HEK293 (cell line): ENCODE results near the gene FERMT3.
A peak's percentile ranks its signal among the peaks of the same experiment; 100 is the strongest.

Experiments used
- GLIS2 ChIP-seq: fragments of 450-650 bp; formaldehyde crosslinking; IDR thresholded peaks from 2 replicates; pipeline ENCODE4 v1.5.1; 2016; ENCODE audit warnings: missing biosample characterization, missing genetic modification characterization
- KLF7 ChIP-seq: fragments of 450-650 bp; formaldehyde crosslinking; IDR thresholded peaks from 2 replicates; pipeline ENCODE4 v1.5.1; 2016; ENCODE audit warnings: missing biosample characterization, missing genetic modification characterization, borderline replicate concordance
- OSR2 ChIP-seq: fragments of 450-650 bp; formaldehyde crosslinking; IDR thresholded peaks from 2 replicates; pipeline ENCODE4 v1.5.1; 2016; ENCODE audit warnings: missing biosample characterization, missing genetic modification characterization
- PRDM10 ChIP-seq: fragments of 450-650 bp; formaldehyde crosslinking; IDR thresholded peaks from 2 replicates; pipeline ENCODE4 v1.5.1; 2016; ENCODE audit warnings: missing biosample characterization, missing genetic modification characterization
- PRDM4 ChIP-seq: fragments of 450-650 bp; formaldehyde crosslinking; IDR thresholded peaks from 2 replicates; pipeline ENCODE4 v1.5.1; 2017; ENCODE audit warnings: missing biosample characterization, missing genetic modification characterization
- SP3 ChIP-seq: fragments of 450-650 bp; formaldehyde crosslinking; IDR thresholded peaks from 2 replicates; pipeline ENCODE4 v1.5.1; 2016; ENCODE audit warnings: missing biosample characterization, missing genetic modification characterization
- WT1 ChIP-seq: fragments of 450-650 bp; formaldehyde crosslinking; IDR thresholded peaks from 2 replicates; pipeline ENCODE4 v1.5.1; 2016; ENCODE audit warnings: missing biosample characterization, missing genetic modification characterization
- ZBTB44 ChIP-seq: fragments of 450-650 bp; IDR thresholded peaks from 2 replicates; pipeline ENCODE4 v1.5.1; 2018; ENCODE audit warnings: missing biosample characterization, mild to moderate bottlenecking, missing genetic modification characterization
- ZEB2 ChIP-seq: fragments of 450-650 bp; formaldehyde crosslinking; IDR thresholded peaks from 2 replicates; pipeline ENCODE4 v1.5.1; 2016; ENCODE audit warnings: missing biosample characterization, missing genetic modification characterization
- ZFP3 ChIP-seq: fragments of 450-650 bp; formaldehyde crosslinking; IDR thresholded peaks from 2 replicates; pipeline ENCODE4 v1.5.1; 2016; ENCODE audit warnings: low read depth, missing biosample characterization, missing genetic modification characterization
- ZNF121 ChIP-seq: fragments of 450-650 bp; formaldehyde crosslinking; IDR thresholded peaks from 2 replicates; pipeline ENCODE4 v1.5.1; 2016; ENCODE audit warnings: missing biosample characterization, missing genetic modification characterization
- ZNF324 ChIP-seq: fragments of 450-650 bp; formaldehyde crosslinking; IDR thresholded peaks from 2 replicates; pipeline ENCODE4 v1.5.1; 2016; ENCODE audit warnings: missing biosample characterization, missing genetic modification characterization
- ZNF394 ChIP-seq: fragments of 450-650 bp; formaldehyde crosslinking; IDR thresholded peaks from 2 replicates; pipeline ENCODE4 v1.5.1; 2016; ENCODE audit warnings: missing biosample characterization, missing genetic modification characterization, mild to moderate bottlenecking, moderate library complexity, borderline replicate concordance
- ZNF510 ChIP-seq: fragments of 450-650 bp; formaldehyde crosslinking; IDR thresholded peaks from 2 replicates; pipeline ENCODE4 v1.5.1; 2018; ENCODE audit warnings: mild to moderate bottlenecking, missing genetic modification characterization, missing biosample characterization; ENCODE audit not compliant: insufficient replicate concordance
- ZNF555 ChIP-seq: fragments of 450-650 bp; formaldehyde crosslinking; conservative IDR thresholded peaks from 2 replicates; pipeline ENCODE4 v1.5.1; 2017; ENCODE audit warnings: missing biosample characterization, mild to moderate bottlenecking, missing genetic modification characterization, inconsistent platforms
- ZNF561 ChIP-seq: fragments of 450-650 bp; IDR thresholded peaks from 2 replicates; pipeline ENCODE4 v1.5.1; 2018; ENCODE audit warnings: missing biosample characterization, missing genetic modification characterization, borderline replicate concordance
- ZNF600 ChIP-seq: fragments of 450-650 bp; formaldehyde crosslinking; IDR thresholded peaks from 2 replicates; pipeline ENCODE4 v1.5.1; 2016; ENCODE audit warnings: missing biosample characterization, missing genetic modification characterization
- ZNF624 ChIP-seq: fragments of 450-650 bp; formaldehyde crosslinking; IDR thresholded peaks from 2 replicates; pipeline ENCODE4 v1.5.1; 2017; ENCODE audit warnings: missing biosample characterization, missing genetic modification characterization
- ZNF654 ChIP-seq: fragments of 450-650 bp; formaldehyde crosslinking; IDR thresholded peaks from 2 replicates; pipeline ENCODE4 v1.5.1; 2016; ENCODE audit warnings: low read depth, missing biosample characterization, missing genetic modification characterization
- ZSCAN30 ChIP-seq: fragments of 450-650 bp; IDR thresholded peaks from 2 replicates; pipeline ENCODE4 v1.5.1; 2018; ENCODE audit warnings: missing biosample characterization, mild to moderate bottlenecking, missing genetic modification characterization, moderate library complexity
- TF ChIP-seq, protein P1 (sequence below): fragments of 450-650 bp; formaldehyde crosslinking; optimal IDR thresholded peaks from 2 replicates; pipeline ENCODE3; 2016; ENCODE audit warnings: missing biosample characterization, mild to moderate bottlenecking, missing genetic modification characterization
- TF ChIP-seq, protein P2 (sequence below): fragments of 450-650 bp; formaldehyde crosslinking; IDR thresholded peaks from 2 replicates; pipeline ENCODE4 v1.5.1; 2016; ENCODE audit warnings: missing biosample characterization, missing genetic modification characterization
- TF ChIP-seq, protein P3 (sequence below): fragments of 450-650 bp; formaldehyde crosslinking; IDR thresholded peaks from 2 replicates; pipeline ENCODE4 v1.5.1; 2016; ENCODE audit warnings: missing biosample characterization, missing genetic modification characterization, low read depth
- TF ChIP-seq, protein P4 (sequence below): fragments of 450-650 bp; formaldehyde crosslinking; IDR thresholded peaks from 2 replicates; pipeline ENCODE4 v1.5.1; 2016; ENCODE audit warnings: missing biosample characterization, missing genetic modification characterization

FERMT3 gene

DNA sequence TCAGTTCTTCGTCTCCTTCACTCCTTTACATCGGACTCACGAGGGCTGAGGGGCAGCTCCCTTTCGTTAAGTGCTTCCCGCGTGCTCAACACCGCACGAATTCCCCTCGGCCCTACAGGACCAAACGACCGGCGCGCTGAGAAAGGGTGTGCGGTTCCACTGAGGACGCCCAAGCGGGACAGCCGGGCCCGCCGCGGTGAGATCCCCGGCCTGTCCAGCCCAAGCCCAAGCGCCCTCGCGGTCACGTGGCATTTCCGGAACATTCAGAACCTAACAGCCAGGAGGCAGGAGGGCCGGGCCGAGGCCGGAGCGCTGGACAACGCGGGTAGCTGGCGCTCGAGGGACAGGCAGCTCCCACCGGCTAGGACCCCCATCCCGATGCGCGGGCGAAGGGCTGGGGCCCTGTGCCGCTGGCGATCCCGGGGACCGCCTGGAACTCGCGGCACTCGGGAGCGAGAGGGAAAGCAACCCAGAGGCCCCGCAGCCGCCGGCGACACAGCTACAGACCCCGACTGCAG lies 21.3 kb upstream of the FERMT3 start (continued):
- peak; percentile 16; the same call in 1 of the 2 replicates for TF ChIP-seq PRDM10 (tag by site-specific recombination)
- TF ChIP-seq ZNF624: peak; percentile 16; the same call in 1 of the 2 replicates
- peak; percentile 85; the same call in 1 of the 2 replicates for TF ChIP-seq ZNF394 (tag by site-specific recombination)
- TF ChIP-seq, protein P1, sequence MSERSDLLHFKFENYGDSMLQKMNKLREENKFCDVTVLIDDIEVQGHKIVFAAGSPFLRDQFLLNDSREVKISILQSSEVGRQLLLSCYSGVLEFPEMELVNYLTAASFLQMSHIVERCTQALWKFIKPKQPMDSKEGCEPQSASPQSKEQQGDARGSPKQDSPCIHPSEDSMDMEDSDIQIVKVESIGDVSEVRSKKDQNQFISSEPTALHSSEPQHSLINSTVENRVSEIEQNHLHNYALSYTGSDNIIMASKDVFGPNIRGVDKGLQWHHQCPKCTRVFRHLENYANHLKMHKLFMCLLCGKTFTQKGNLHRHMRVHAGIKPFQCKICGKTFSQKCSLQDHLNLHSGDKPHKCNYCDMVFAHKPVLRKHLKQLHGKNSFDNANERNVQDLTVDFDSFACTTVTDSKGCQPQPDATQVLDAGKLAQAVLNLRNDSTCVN: peak; percentile 65
- peak; percentile 65 for TF ChIP-seq ZEB2
- TF ChIP-seq, protein P2, sequence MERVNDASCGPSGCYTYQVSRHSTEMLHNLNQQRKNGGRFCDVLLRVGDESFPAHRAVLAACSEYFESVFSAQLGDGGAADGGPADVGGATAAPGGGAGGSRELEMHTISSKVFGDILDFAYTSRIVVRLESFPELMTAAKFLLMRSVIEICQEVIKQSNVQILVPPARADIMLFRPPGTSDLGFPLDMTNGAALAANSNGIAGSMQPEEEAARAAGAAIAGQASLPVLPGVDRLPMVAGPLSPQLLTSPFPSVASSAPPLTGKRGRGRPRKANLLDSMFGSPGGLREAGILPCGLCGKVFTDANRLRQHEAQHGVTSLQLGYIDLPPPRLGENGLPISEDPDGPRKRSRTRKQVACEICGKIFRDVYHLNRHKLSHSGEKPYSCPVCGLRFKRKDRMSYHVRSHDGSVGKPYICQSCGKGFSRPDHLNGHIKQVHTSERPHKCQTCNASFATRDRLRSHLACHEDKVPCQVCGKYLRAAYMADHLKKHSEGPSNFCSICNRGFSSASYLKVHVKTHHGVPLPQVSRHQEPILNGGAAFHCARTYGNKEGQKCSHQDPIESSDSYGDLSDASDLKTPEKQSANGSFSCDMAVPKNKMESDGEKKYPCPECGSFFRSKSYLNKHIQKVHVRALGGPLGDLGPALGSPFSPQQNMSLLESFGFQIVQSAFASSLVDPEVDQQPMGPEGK (tag by site-specific recombination): peak; percentile 66; the same call in 1 of the 2 replicates
- TF ChIP-seq ZNF324 (tag by site-specific recombination): peak; percentile 81
- no peak for TF ChIP-seq ZNF555
- no peak for TF ChIP-seq ZNF510 (tag by site-specific recombination)
- no peak for TF ChIP-seq ZFP3 (tag by site-specific recombination)
- TF ChIP-seq ZNF561 (tag by site-specific recombination): peak; percentile 74; the same call in 1 of the 2 replicates
- peak; percentile 70; the same call in 1 of the 2 replicates for TF ChIP-seq KLF7
- TF ChIP-seq PRDM4 (tag by site-specific recombination): 0 out of 2 replicates have a peak, but pooled peaks have one; percentile 21
- no peak for TF ChIP-seq ZNF654 (tag by site-specific recombination)
- 0 out of 2 replicates have a peak, but pooled peaks have one; percentile 25 for TF ChIP-seq GLIS2 (tag by site-specific recombination)
- TF ChIP-seq, protein P3, sequence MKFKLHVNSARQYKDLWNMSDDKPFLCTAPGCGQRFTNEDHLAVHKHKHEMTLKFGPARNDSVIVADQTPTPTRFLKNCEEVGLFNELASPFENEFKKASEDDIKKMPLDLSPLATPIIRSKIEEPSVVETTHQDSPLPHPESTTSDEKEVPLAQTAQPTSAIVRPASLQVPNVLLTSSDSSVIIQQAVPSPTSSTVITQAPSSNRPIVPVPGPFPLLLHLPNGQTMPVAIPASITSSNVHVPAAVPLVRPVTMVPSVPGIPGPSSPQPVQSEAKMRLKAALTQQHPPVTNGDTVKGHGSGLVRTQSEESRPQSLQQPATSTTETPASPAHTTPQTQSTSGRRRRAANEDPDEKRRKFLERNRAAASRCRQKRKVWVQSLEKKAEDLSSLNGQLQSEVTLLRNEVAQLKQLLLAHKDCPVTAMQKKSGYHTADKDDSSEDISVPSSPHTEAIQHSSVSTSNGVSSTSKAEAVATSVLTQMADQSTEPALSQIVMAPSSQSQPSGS (tag by site-specific recombination): no peak
- TF ChIP-seq, protein P4, sequence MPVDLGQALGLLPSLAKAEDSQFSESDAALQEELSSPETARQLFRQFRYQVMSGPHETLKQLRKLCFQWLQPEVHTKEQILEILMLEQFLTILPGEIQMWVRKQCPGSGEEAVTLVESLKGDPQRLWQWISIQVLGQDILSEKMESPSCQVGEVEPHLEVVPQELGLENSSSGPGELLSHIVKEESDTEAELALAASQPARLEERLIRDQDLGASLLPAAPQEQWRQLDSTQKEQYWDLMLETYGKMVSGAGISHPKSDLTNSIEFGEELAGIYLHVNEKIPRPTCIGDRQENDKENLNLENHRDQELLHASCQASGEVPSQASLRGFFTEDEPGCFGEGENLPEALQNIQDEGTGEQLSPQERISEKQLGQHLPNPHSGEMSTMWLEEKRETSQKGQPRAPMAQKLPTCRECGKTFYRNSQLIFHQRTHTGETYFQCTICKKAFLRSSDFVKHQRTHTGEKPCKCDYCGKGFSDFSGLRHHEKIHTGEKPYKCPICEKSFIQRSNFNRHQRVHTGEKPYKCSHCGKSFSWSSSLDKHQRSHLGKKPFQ: no peak
- no peak; the same call in 1 of the 2 replicates for TF ChIP-seq OSR2
- peak; percentile 63 for TF ChIP-seq WT1 (tag by site-specific recombination)
- 0 out of 2 replicates have a peak, but pooled peaks have one; percentile 54 for TF ChIP-seq ZSCAN30
- no peak for TF ChIP-seq SP3 (tag by site-specific recombination)
- peak; percentile 28; the same call in 1 of the 2 replicates for TF ChIP-seq ZNF121 (tag by site-specific recombination)
- TF ChIP-seq ZBTB44 (tag by site-specific recombination): 0 out of 2 replicates have a peak, but pooled peaks have one; percentile 16
- peak; percentile 95 for TF ChIP-seq ZNF600 (tag by site-specific recombination)
